Kidney (tissue), 14 donors: ENCODE results near the gene RXFP3. TPM values are rescaled to one million over a fixed set of nuclear protein-coding genes. Genes with fewer than 3 reads are reported as not detected.

Experiments
- DNase-seq, 5 donors: peaks; one replicate each; pipeline ENCODE4 v3.0.0-alpha.2; 2013 to 2020
- FAIRE-seq: peaks from 2 replicates; lab custom pipeline; 2012; peaks lifted over from hg19 to GRCh38; lab: Jason Lieb, UNC
- H3K27ac ChIP-seq, 2 donors: one replicate each; pipeline ENCODE4 v1.7.0; 2013; ENCODE audit warnings: low read depth in 2 of 2, low read length in 2 of 2, inconsistent platforms in 1 of 2
- H3K27me3 ChIP-seq: one replicate; pipeline ENCODE4 v1.7.1; 2013; ENCODE audit warnings: low read length, inconsistent platforms; ENCODE audit not compliant: control insufficient read depth, insufficient read depth
- H3K36me3 ChIP-seq, 3 donors: one replicate each; pipeline versions ENCODE4 v1.7.0 to v1.7.1; 2013; ENCODE audit warnings: low read length in 3 of 3, control low read depth in 1 of 3, inconsistent platforms in 1 of 3; ENCODE audit not compliant: insufficient read depth in 3 of 3, control insufficient read depth in 2 of 3
- H3K4me1 ChIP-seq, 3 donors: one replicate each; pipeline versions ENCODE4 v1.7.0 to v1.7.1; 2013; ENCODE audit warnings: low read length in 3 of 3, inconsistent platforms in 1 of 3, low read depth in 1 of 3; ENCODE audit not compliant: control insufficient read depth in 2 of 3, insufficient read depth in 2 of 3
- H3K4me3 ChIP-seq, 3 donors: one replicate each; pipeline versions ENCODE4 v1.7.0 to v1.8.1; 2013; ENCODE audit warnings: low read length in 3 of 3, control low read depth in 1 of 3, inconsistent platforms in 1 of 3
- H3K9ac ChIP-seq, 3 donors: one replicate each; pipeline versions ENCODE4 v1.7.0 to v1.7.1; 2013; ENCODE audit warnings: low read length in 3 of 3, control low read depth in 1 of 3, inconsistent platforms in 1 of 3
- H3K9me3 ChIP-seq, 3 donors: one replicate each; pipeline versions ENCODE4 v1.7.0 to v1.7.1; 2013; ENCODE audit warnings: low read length in 3 of 3, control low read depth in 1 of 3, inconsistent platforms in 1 of 3; ENCODE audit not compliant: control insufficient read depth in 2 of 3, insufficient read depth in 1 of 3
- CTCF ChIP-seq: IDR thresholded peaks from 3 replicates; pipeline ENCODE4 v1.5.1; 2012; ENCODE audit warnings: mild to moderate bottlenecking, moderate library complexity, borderline replicate concordance; ENCODE audit not compliant: insufficient read depth; ENCODE audit errors: extremely low read depth
- intact Hi-C: fragments of 100-400 bp; cut with DNase I; formaldehyde crosslinking; loops from one replicate; pipeline ENCODE4 v1.11.1; 2022
- polyA plus RNA-seq: library from polyadenylated mRNA; stranded (reverse); fragments of 350-450 nt; fragmentation: Illumina TruSeq; extraction: RNeasy Lipid Tissue Mini Kit (QIAGEN cat#74804); gene quantifications from one replicate; pipeline ENCODE4 v1.2.3, GENCODE V29; 2014; ENCODE audit warnings: low read depth, low replicate concordance; ENCODE audit not compliant: insufficient read depth
- total RNA-seq: library from RNA; stranded (reverse); fragmentation: NEBNext Ultra II Directional; extraction: Animal tissue kit (Norgen Biotek cat#: 25700); gene quantifications from one replicate; pipeline ENCODE4 v1.2.1, GENCODE V29; 2021
- donor health status: control.
- donor health status: control.
- donor health status: control.
- donor health status: control.
- donor health status: control.
- donor health status: DM: yes; HTN: yes; CAD: no.
- donor health status: Normal renal cell carcinoma (clear cell type).

The RXFP3 gene
- total and polyA plus RNA-seq, 2 donors from 2014 or later: not detected

DNA sequence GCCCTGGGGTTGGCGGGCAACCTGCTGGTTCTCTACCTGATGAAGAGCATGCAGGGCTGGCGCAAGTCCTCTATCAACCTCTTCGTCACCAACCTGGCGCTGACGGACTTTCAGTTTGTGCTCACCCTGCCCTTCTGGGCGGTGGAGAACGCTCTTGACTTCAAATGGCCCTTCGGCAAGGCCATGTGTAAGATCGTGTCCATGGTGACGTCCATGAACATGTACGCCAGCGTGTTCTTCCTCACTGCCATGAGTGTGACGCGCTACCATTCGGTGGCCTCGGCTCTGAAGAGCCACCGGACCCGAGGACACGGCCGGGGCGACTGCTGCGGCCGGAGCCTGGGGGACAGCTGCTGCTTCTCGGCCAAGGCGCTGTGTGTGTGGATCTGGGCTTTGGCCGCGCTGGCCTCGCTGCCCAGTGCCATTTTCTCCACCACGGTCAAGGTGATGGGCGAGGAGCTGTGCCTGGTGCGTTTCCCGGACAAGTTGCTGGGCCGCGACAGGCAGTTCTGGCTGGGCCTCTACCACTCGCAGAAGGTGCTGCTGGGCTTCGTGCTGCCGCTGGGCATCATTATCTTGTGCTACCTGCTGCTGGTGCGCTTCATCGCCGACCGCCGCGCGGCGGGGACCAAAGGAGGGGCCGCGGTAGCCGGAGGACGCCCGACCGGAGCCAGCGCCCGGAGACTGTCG lies 976 bp downstream of the RXFP3 start:
- Histone ChIP-seq H3K4me3 (peak overlapping the region in 2 of 3 donors; percentile 49 to 61), H3K4me1 (peaks cover 0 to 13% (median 10%) of the 10 kb centered on the region in 3 donors), H3K36me3 (no peaks in the 10 kb centered on the region), H3K27me3 (peaks cover 27% of the 10 kb centered on the region), H3K9me3 (no peaks in the 10 kb centered on the region), H3K9ac (no peak overlapping the region), H3K27ac (no peak overlapping the region)
- FAIRE-seq (no peak), DNase-seq (peak in 1 of 5 donors; percentile 3)
- TF ChIP-seq CTCF: no peak
- intact Hi-C loops: no loop called here

GRCh38 chr5:33937707-33938506 lies 1.7 kb downstream of the RXFP3 start:
- intact Hi-C loops: no loop called here
- Histone ChIP-seq H3K4me3 (no peak overlapping the region), H3K27me3 (peaks cover 27% of the 10 kb centered on the region), H3K9ac (no peak overlapping the region), H3K36me3 (no peaks in the 10 kb centered on the region), H3K4me1 (peaks cover 0 to 13% (median 10%) of the 10 kb centered on the region in 3 donors), H3K9me3 (no peaks in the 10 kb centered on the region), H3K27ac (no peak overlapping the region)
- no peak for FAIRE-seq
- no peak for TF ChIP-seq CTCF
- no peak for DNase-seq

GRCh38 chr5:33938507-33938796 lies 2.3 kb downstream of the RXFP3 start:
- intact Hi-C loops: no loop called here
- FAIRE-seq: no peak
- H3K27me3 ChIP-seq: peaks cover 27% of the 10 kb centered on the region
- no peaks in the 10 kb centered on the region for H3K36me3 ChIP-seq
- DNase-seq: no peak
- no peak for TF ChIP-seq CTCF
- no peak overlapping the region for H3K4me3 ChIP-seq
- H3K4me1 ChIP-seq: peaks cover 0 to 13% (median 10%) of the 10 kb centered on the region in 3 donors
- no peaks in the 10 kb centered on the region for H3K9me3 ChIP-seq
- no peak overlapping the region for H3K9ac ChIP-seq
- H3K27ac ChIP-seq: no peak overlapping the region
